HG02840 (cell line): ENCODE results near the gene TTC21A.

Experiments
- ATAC-seq: cut with Tn5 transposase; IDR thresholded peaks from one replicate; pipeline ENCODE4 v1.9.1; 2021; ENCODE audit warnings: mild to moderate bottlenecking, moderate library complexity, moderate number of reproducible peaks; ENCODE audit not compliant: unreplicated experiment, low FRiP score

Gene TTC21A

GRCh38 chr3:39135170-39135805, 27.8 kb downstream of the TTC21A start:
- no peak for ATAC-seq

GRCh38 chr3:39136533-39137434, 29.3 kb downstream of the TTC21A start:
- ATAC-seq: no peak

- no peak for ATAC-seq
Observed at GRCh38 chr3:39137435-39137936, 30.0 kb downstream of the TTC21A start.

GRCh38 chr3:39137991-39138803, 30.7 kb downstream of the TTC21A start:
- no peak for ATAC-seq

GRCh38 chr3:39138804-39139415, 31.4 kb downstream of the TTC21A start:
- ATAC-seq: no peak

- ATAC-seq: no peak
Observed at GRCh38 chr3:39139442-39139841, 32.0 kb downstream of the TTC21A start.

GRCh38 chr3:39140341-39140971, 33.0 kb downstream of the TTC21A start:
- no peak for ATAC-seq

GRCh38 chr3:39141171-39141995, 33.9 kb downstream of the TTC21A start:
- no peak for ATAC-seq

GRCh38 chr3:39142067-39142466, 34.6 kb downstream of the TTC21A start:
- no peak for ATAC-seq

GRCh38 chr3:39143051-39143885, 35.8 kb downstream of the TTC21A start:
- ATAC-seq: no peak

- no peak for ATAC-seq
Observed at GRCh38 chr3:39144095-39144747, 36.7 kb downstream of the TTC21A start.

GRCh38 chr3:39144748-39145380, 37.4 kb downstream of the TTC21A start:
- ATAC-seq: no peak

- no peak for ATAC-seq
Observed at GRCh38 chr3:39146083-39146501, 38.6 kb downstream of the TTC21A start.

GRCh38 chr3:39146611-39147591, 39.4 kb downstream of the TTC21A start:
- ATAC-seq: no peak

GRCh38 chr3:39147711-39148434, 40.4 kb downstream of the TTC21A start:
- no peak for ATAC-seq
